Activated CD8-positive, alpha-beta T cell treated with anti-CD3 and anti-CD28 coated beads for 36 hours (primary cell): ENCODE data around the gene P2RY12. TPM values are rescaled to one million over a fixed set of nuclear protein-coding genes. Genes with fewer than 3 reads are reported as not detected.

ENCODE experiments used
- ATAC-seq: fragments of 200-7000 bp; cut with Tn5 transposase; one replicate; pipeline ENCODE4 v1.10.0; 2021; ENCODE audit warnings: mild to moderate bottlenecking, moderate library complexity
- CTCF ChIA-PET: fragments of 350-600 bp; sonication (Branson Sonifier 250); formaldehyde crosslinking; loops from one replicate; lab custom pipeline; 2021; ENCODE audit warnings: antibody characterized with exemption; lab: Charles Lee
- POLR2A ChIA-PET: fragments of 350-600 bp; sonication (Branson Sonifier 250); formaldehyde crosslinking; loops from one replicate; lab custom pipeline; 2021; ENCODE audit warnings: antibody characterized with exemption; lab: Charles Lee
- DNase-seq: peaks from one replicate; pipeline ENCODE4 v3.0.0-alpha.2; 2020
- H3K27ac Mint-ChIP-seq: one replicate; pipeline ENCODE4 v1.8.0; 2021; ENCODE audit warnings: mild to moderate bottlenecking, mixed read lengths
- H3K27me3 Mint-ChIP-seq: one replicate; pipeline ENCODE4 v1.8.0; 2021; ENCODE audit warnings: mixed read lengths
- H3K36me3 Mint-ChIP-seq: one replicate; pipeline ENCODE4 v1.8.0; 2021; ENCODE audit warnings: low read depth, mixed read lengths
- H3K4me1 Mint-ChIP-seq: one replicate; pipeline ENCODE4 v1.8.0; 2021; ENCODE audit warnings: low read depth, mixed read lengths
- H3K4me3 Mint-ChIP-seq: one replicate; pipeline ENCODE4 v1.8.0; 2021; ENCODE audit warnings: mild to moderate bottlenecking, moderate library complexity, mixed read lengths
- H3K9me3 Mint-ChIP-seq: one replicate; pipeline ENCODE4 v1.8.0; 2021; ENCODE audit warnings: mixed read lengths
- CTCF ChIP-seq: fragments of 200-600 bp; IDR thresholded peaks from one replicate; pipeline ENCODE4 v1.8.0; 2022; ENCODE audit warnings: antibody characterized with exemption, mild to moderate bottlenecking
- intact Hi-C: fragments of 100-400 bp; cut with micrococcal nuclease; formaldehyde crosslinking; loops from one replicate; pipeline ENCODE4 v1.10.0; 2022
- total RNA-seq, 2 experiments: library from RNA; stranded (reverse); gene quantifications; one replicate each; pipeline ENCODE4 v1.2.3, GENCODE V29; 2021

Gene P2RY12
- not detected for total RNA-seq

GRCh38 chr3:151384741-151385174 is at the start of gene P2RY12:
Gene P2RY12, minus strand, starts transcription at chr3:151384753. Its CDS starts 45,908 bp downstream, at chr3:151338845.
- peaks cover 4% of the 10 kb centered on the region for H3K4me1 Mint-ChIP-seq
- no peaks in the 10 kb centered on the region for H3K36me3 Mint-ChIP-seq
- no peak within 1 kb of the TSS for H3K27ac Mint-ChIP-seq
- no peaks in the 10 kb centered on the region for H3K9me3 Mint-ChIP-seq
- CTCF ChIA-PET: no interaction called here
- POLR2A ChIA-PET: no interaction called here
- no peak for TF ChIP-seq CTCF
- no peak for DNase-seq
- intact Hi-C loops: no loop called here
- no peak for ATAC-seq
- no peaks in the 10 kb centered on the region for H3K27me3 Mint-ChIP-seq
- H3K4me3 Mint-ChIP-seq: no peak within 1 kb of the TSS

- ChIA-PET CTCF (no interaction called here), POLR2A (no interaction called here)
- Mint-ChIP-seq H3K36me3 (no peaks in the 10 kb centered on the region), H3K4me1 (no peaks in the 10 kb centered on the region), H3K9me3 (no peaks in the 10 kb centered on the region), H3K27ac (no peak overlapping the region), H3K27me3 (no peaks in the 10 kb centered on the region), H3K4me3 (no peak overlapping the region)
- ATAC-seq: no peak
- no peak for TF ChIP-seq CTCF
- DNase-seq: no peak
- intact Hi-C loops: no loop called here
These were observed 48.2 kb upstream of the P2RY12 start for GRCh38 chr3:151432616-151433372.

- Mint-ChIP-seq H3K36me3 (no peaks in the 10 kb centered on the region), H3K4me3 (no peak overlapping the region), H3K4me1 (no peaks in the 10 kb centered on the region), H3K9me3 (no peaks in the 10 kb centered on the region), H3K27me3 (no peaks in the 10 kb centered on the region), H3K27ac (no peak overlapping the region)
- TF ChIP-seq CTCF: no peak
- no peak for DNase-seq
- intact Hi-C loops: no loop called here
- ATAC-seq: no peak
- ChIA-PET POLR2A (no interaction called here), CTCF (interaction anchor here (1.0 to 1.8 kb wide), 2 partner anchors 7 to 9 kb away, joined by 3 to 4 read pairs; no protein-coding TSS in a partner anchor)
These were observed 47.4 kb upstream of the P2RY12 start for GRCh38 chr3:151431940-151432339.

- Mint-ChIP-seq H3K27ac (no peak overlapping the region), H3K4me3 (no peak overlapping the region), H3K27me3 (no peaks in the 10 kb centered on the region), H3K4me1 (no peaks in the 10 kb centered on the region), H3K9me3 (no peaks in the 10 kb centered on the region), H3K36me3 (no peaks in the 10 kb centered on the region)
- ChIA-PET CTCF (interaction anchor here (0.6 to 1.8 kb wide), 4 partner anchors 8 to 39 kb away, joined by 3 to 4 read pairs (median 3); no protein-coding TSS in a partner anchor), POLR2A (no interaction called here)
- intact Hi-C loops: no loop called here
- DNase-seq: no peak
- TF ChIP-seq CTCF: no peak
- no peak for ATAC-seq
These were observed 46.4 kb upstream of the P2RY12 start for GRCh38 chr3:151430821-151431484.

GRCh38 chr3:151428386-151428785 is 43.8 kb upstream of the P2RY12 start:
- CTCF ChIA-PET: interaction anchor here (1.0 kb wide), 2 partner anchors 10 to 411 kb away, joined by 3 read pairs; no protein-coding TSS in a partner anchor
- Mint-ChIP-seq H3K9me3 (no peaks in the 10 kb centered on the region), H3K27me3 (peaks cover 2% of the 10 kb centered on the region), H3K36me3 (no peaks in the 10 kb centered on the region), H3K4me1 (no peaks in the 10 kb centered on the region), H3K27ac (no peak overlapping the region), H3K4me3 (no peak overlapping the region)
- intact Hi-C loops: no loop called here
- POLR2A ChIA-PET: no interaction called here
- no peak for ATAC-seq
- TF ChIP-seq CTCF: no peak
- DNase-seq: no peak
